Measurements from ENCODE around the gene ENGASE.

ENGASE gene

GRCh38 chr17:79133985-79134384 lies 59.4 kb downstream of the ENGASE start:
- Histone ChIP-seq H3K4me1 (ENCODE audit: control insufficient read depth, insufficient read depth, low read length) (no peaks in the 10 kb centered on the region), H3K36me3 (ENCODE audit: control insufficient read depth, insufficient read depth, low read length) (no peaks in the 10 kb centered on the region), H3K27me3 (ENCODE audit: control insufficient read depth, insufficient read depth, low read length) (no peaks in the 10 kb centered on the region), H3K4me3 (ENCODE audit: low read depth, low read length) (no peak overlapping the region), H3K9ac (ENCODE audit: low read length) (no peak overlapping the region), H3K9me3 (ENCODE audit: control insufficient read depth, insufficient read depth, low read depth, low read length) (0 out of 2 replicates have a peak, but pooled peaks cover 3% of the 10 kb centered on the region), H3K27ac (ENCODE audit: low read depth, low read length) (no peak overlapping the region)

- H3K9me3 ChIP-seq (ENCODE audit: control insufficient read depth, insufficient read depth, low read depth, low read length): 0 out of 2 replicates have a peak, but pooled peaks cover 3% of the 10 kb centered on the region
- no peaks in the 10 kb centered on the region for H3K4me1 ChIP-seq (ENCODE audit: control insufficient read depth, insufficient read depth, low read length)
- no peak overlapping the region for H3K27ac ChIP-seq (ENCODE audit: low read depth, low read length)
- H3K4me3 ChIP-seq (ENCODE audit: low read depth, low read length): no peak overlapping the region
- no peaks in the 10 kb centered on the region for H3K36me3 ChIP-seq (ENCODE audit: control insufficient read depth, insufficient read depth, low read length)
- no peaks in the 10 kb centered on the region for H3K27me3 ChIP-seq (ENCODE audit: control insufficient read depth, insufficient read depth, low read length)
- no peak overlapping the region for H3K9ac ChIP-seq (ENCODE audit: low read length)
Observed at GRCh38 chr17:79135011-79135410, 60.4 kb downstream of the ENGASE start.

- Histone ChIP-seq H3K9ac (ENCODE audit: low read length) (no peak overlapping the region), H3K36me3 (ENCODE audit: control insufficient read depth, insufficient read depth, low read length) (no peaks in the 10 kb centered on the region), H3K4me3 (ENCODE audit: low read depth, low read length) (no peak overlapping the region), H3K27ac (ENCODE audit: low read depth, low read length) (no peak overlapping the region), H3K9me3 (ENCODE audit: control insufficient read depth, insufficient read depth, low read depth, low read length) (0 out of 2 replicates have a peak, but pooled peaks cover 3% of the 10 kb centered on the region), H3K4me1 (ENCODE audit: control insufficient read depth, insufficient read depth, low read length) (no peaks in the 10 kb centered on the region), H3K27me3 (ENCODE audit: control insufficient read depth, insufficient read depth, low read length) (no peaks in the 10 kb centered on the region)
Observed at GRCh38 chr17:79135628-79136405, 61.2 kb downstream of the ENGASE start.
